Prostate gland (tissue), 2 donors: ENCODE measurements around the gene SCTR.

Experiments
- CTCF ChIP-seq, 4 experiments: fragments of 200-600 bp in 2 of 4; fragments of 450-650 bp in 2 of 4; sonication (generic) in 2 of 4; IDR thresholded peaks; 1 replicate in 3 of 4; 2 replicates in 1 of 4; pipeline ENCODE4 v1.5.1; 2016 to 2019; ENCODE audit warnings: antibody characterized with exemption in 4 of 4, mild to moderate bottlenecking in 2 of 4, moderate library complexity in 2 of 4
- POLR2A ChIP-seq: fragments of 450-650 bp; IDR thresholded peaks from one replicate; pipeline ENCODE4 v1.6.1; 2016; ENCODE audit warnings: antibody characterized with exemption, mild to moderate bottlenecking
- POLR2AphosphoS5 ChIP-seq: sonication (generic); formaldehyde crosslinking; IDR thresholded peaks from one replicate; pipeline ENCODE4 v1.6.1; 2017; ENCODE audit warnings: antibody characterized with exemption

GRCh38 chr2:119520696-119521432, 3.4 kb downstream of the SCTR start:
- no peak for TF ChIP-seq POLR2AphosphoS5
- no peak for TF ChIP-seq CTCF (IDR thresholded peaks at IDR 0.05)
- TF ChIP-seq POLR2A = no peak
